Epithelial cell of prostate (primary cell): ENCODE measurements around the gene MLYCD.

ENCODE experiments used
- DNase-seq: peaks from one replicate; pipeline ENCODE4 v3.0.0-alpha.2; 2011; ENCODE audit warnings: low read depth, low spot score
- H3K27ac ChIP-seq: fragments of 450-650 bp; 2 replicates; pipeline ENCODE4 v1.5.1; 2017; ENCODE audit warnings: mild to moderate bottlenecking

MLYCD gene

GRCh38 chr16:83952940-83953795 is 54.3 kb downstream of the MLYCD start, which contains the start of gene OSGIN1:
OSGIN1 (plus strand) TSS chr16:83953240; CDS start chr16:83957672, 4,432 bp downstream.
- H3K27ac ChIP-seq = peak within 1 kb of the TSS; percentile 79
- peak; percentile 79 for DNase-seq

- DNase-seq = no peak
- peak overlapping the region; percentile 79 for H3K27ac ChIP-seq
These were observed 55.1 kb downstream of the MLYCD start for GRCh38 chr16:83953796-83954576.

- H3K27ac ChIP-seq = peak overlapping the region; percentile 79
- no peak for DNase-seq
These were observed 55.7 kb downstream of the MLYCD start for GRCh38 chr16:83954577-83955016.

- DNase-seq = no peak
- H3K27ac ChIP-seq = no peak overlapping the region
These were observed 56.6 kb downstream of the MLYCD start for GRCh38 chr16:83955218-83956130.

GRCh38 chr16:83956336-83957289 is 57.7 kb downstream of the MLYCD start:
- no peak for DNase-seq
- no peak overlapping the region for H3K27ac ChIP-seq

GRCh38 chr16:83957296-83957855 is 58.5 kb downstream of the MLYCD start:
- DNase-seq = no peak
- H3K27ac ChIP-seq = no peak overlapping the region

GRCh38 chr16:83958137-83958845 is 59.4 kb downstream of the MLYCD start:
- no peak for DNase-seq
- H3K27ac ChIP-seq = no peak overlapping the region

- no peak overlapping the region for H3K27ac ChIP-seq
- DNase-seq = no peak
These were observed 60.1 kb downstream of the MLYCD start for GRCh38 chr16:83958846-83959565.

GRCh38 chr16:83959656-83960434 is 60.9 kb downstream of the MLYCD start:
- no peak for DNase-seq
- no peak overlapping the region for H3K27ac ChIP-seq

- no peak overlapping the region for H3K27ac ChIP-seq
- DNase-seq = no peak
These were observed 61.8 kb downstream of the MLYCD start for GRCh38 chr16:83960521-83961249.

- no peak overlapping the region for H3K27ac ChIP-seq
- DNase-seq = no peak
These were observed 62.7 kb downstream of the MLYCD start for GRCh38 chr16:83961591-83961990.

GRCh38 chr16:83963277-83964119 is 64.6 kb downstream of the MLYCD start:
- no peak for DNase-seq
- no peak overlapping the region for H3K27ac ChIP-seq

GRCh38 chr16:83964684-83965443 is 65.9 kb downstream of the MLYCD start:
- H3K27ac ChIP-seq = no peak overlapping the region
- DNase-seq = no peak

GRCh38 chr16:83965444-83966152 is 66.7 kb downstream of the MLYCD start:
- DNase-seq = no peak
- H3K27ac ChIP-seq = no peak overlapping the region
